ENCODE measurements around the gene COCH. TPM values are rescaled to one million over a fixed set of nuclear protein-coding genes. Genes with fewer than 3 reads are reported as not detected.

COCH gene
- 1 to 10 TPM; 4.0 to 9.6 TPM for total RNA-seq

DNA sequence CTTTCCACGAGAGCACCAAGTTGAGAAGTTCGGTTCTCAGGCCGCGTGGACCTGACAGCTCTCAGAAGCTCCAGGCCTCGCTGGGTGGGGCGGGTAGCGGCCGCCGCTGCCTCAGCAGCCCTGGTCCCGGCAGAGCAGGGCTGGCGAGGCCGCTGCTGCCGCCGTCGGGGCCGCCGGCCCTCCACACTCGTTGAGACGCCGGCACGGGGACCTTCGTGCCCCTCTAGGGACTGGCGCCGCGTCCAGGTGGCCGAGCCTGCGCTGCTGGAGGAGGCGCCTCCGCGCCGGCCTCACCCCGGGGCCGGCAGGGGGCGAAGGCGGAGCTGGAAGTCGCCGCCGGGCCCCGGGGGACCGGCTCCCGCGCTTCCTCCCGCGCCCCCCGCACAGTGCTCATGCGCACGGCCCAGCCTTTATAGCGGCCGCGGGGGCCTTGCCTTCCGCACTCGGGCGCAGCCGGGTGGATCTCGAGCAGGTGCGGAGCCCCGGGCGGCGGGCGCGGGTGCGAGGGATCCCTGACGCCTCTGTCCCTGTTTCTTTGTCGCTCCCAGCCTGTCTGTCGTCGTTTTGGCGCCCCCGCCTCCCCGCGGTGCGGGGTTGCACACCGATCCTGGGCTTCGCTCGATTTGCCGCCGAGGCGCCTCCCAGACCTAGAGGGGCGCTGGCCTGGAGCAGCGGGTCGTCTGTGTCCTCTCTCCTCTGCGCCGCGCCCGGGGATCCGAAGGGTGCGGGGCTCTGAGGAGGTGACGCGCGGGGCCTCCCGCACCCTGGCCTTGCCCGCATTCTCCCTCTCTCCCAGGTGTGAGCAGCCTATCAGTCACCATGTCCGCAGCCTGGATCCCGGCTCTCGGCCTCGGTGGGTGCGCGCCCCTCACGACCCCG is at the start of gene COCH:
Gene COCH (plus strand): TSS at position 440 of the 879 bp plus-strand sequence. CDS start 380 bp downstream, at position 820.
- Histone ChIP-seq H3K4me1 (peaks cover 20% of the 10 kb centered on the region), H3K27me3 (no peaks in the 10 kb centered on the region), H3K4me3 (peak within 1 kb of the TSS; percentile 11 to 79), H3K36me3 (replicated peaks in 1 of 2; ENCODE audit: insufficient read depth in 1 of 2, low read depth in 2 of 2) (no peaks in the 10 kb centered on the region), H3K9me3 (no peaks in the 10 kb centered on the region), H3K27ac (peak within 1 kb of the TSS in 1 of 4 donors; percentile 62)
- TF ChIP-seq POLR2A (IDR thresholded peaks at IDR 0.05) = peak in 2 of 3 donors; percentile 17 to 57
- TF ChIP-seq, protein P1, sequence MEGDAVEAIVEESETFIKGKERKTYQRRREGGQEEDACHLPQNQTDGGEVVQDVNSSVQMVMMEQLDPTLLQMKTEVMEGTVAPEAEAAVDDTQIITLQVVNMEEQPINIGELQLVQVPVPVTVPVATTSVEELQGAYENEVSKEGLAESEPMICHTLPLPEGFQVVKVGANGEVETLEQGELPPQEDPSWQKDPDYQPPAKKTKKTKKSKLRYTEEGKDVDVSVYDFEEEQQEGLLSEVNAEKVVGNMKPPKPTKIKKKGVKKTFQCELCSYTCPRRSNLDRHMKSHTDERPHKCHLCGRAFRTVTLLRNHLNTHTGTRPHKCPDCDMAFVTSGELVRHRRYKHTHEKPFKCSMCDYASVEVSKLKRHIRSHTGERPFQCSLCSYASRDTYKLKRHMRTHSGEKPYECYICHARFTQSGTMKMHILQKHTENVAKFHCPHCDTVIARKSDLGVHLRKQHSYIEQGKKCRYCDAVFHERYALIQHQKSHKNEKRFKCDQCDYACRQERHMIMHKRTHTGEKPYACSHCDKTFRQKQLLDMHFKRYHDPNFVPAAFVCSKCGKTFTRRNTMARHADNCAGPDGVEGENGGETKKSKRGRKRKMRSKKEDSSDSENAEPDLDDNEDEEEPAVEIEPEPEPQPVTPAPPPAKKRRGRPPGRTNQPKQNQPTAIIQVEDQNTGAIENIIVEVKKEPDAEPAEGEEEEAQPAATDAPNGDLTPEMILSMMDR (IDR thresholded peaks at IDR 0.05) = peak in 6 of 7 experiments; percentile 29 to 55 (median 39)
- intact Hi-C loops (cut with DNase I) = no loop called here
- DNase-seq (peak; percentile 47 to 72 (median 49)), ATAC-seq (peak; percentile 79)
- 2 to 43% methylated on average over 9 to 90 of the region's 99 CpGs for WGBS, 2 donors

DNA sequence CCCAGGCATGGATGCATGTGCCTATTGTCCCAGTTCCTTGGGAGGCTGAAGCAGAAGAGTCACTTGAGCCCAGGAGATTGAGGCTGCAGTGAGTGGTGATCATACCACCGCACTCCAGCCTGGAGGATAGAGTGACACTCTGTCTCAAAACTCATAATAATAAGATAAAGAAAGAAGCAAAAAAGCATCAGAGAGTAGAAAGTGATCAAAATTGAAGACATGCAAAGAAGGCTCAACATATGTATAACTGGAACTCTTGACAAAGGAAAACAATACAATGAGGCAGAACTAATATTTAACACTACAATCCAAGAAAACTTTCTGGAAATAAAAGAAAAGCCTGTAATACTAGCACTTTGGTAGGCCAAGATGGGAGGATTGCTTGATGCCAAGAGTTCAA is 48.3 kb upstream of the COCH start:
- WGBS, 2 donors = 88 to 92% methylated on average over 1 of the region's 1 CpG
- DNase-seq = no peak
- no peaks in the 10 kb centered on the region for H3K27me3 ChIP-seq
- TF ChIP-seq, protein P1 (IDR thresholded peaks at IDR 0.05) = no peak
- TF ChIP-seq POLR2A (IDR thresholded peaks at IDR 0.05) = no peak
- peaks cover 15% of the 10 kb centered on the region for H3K4me1 ChIP-seq
- no peaks in the 10 kb centered on the region for H3K36me3 ChIP-seq (replicated peaks in 1 of 2; ENCODE audit: insufficient read depth in 1 of 2, low read depth in 2 of 2)
- intact Hi-C loops (cut with DNase I) = no loop called here
- ATAC-seq = no peak
- H3K4me3 ChIP-seq = no peak overlapping the region
- H3K27ac ChIP-seq = no peak overlapping the region
- peaks cover 0 to 6% (median 0%) of the 10 kb centered on the region in 3 donors for H3K9me3 ChIP-seq

DNA sequence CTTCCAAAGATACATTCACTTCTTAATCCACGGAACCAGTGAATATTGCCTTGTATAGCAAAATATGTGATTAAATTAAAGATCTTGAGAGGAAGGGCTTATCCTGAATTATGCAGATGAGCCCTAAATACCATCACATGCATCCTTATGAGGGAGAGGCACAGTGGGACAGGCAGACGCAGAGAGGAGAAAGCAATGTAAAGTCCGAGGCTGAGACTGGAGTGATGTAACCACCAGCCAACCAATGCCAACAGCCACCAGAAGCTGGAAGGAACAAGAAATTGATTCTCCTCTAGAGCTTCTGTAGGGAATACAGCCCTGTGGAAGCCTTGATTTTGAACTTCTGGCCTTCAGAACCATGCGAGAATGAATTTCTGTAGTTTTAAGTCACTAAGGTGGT is 44.5 kb upstream of the COCH start:
- no peak for DNase-seq
- no peak for TF ChIP-seq POLR2A (IDR thresholded peaks at IDR 0.05)
- TF ChIP-seq, protein P1 (IDR thresholded peaks at IDR 0.05) = no peak
- Histone ChIP-seq H3K27me3 (no peaks in the 10 kb centered on the region), H3K36me3 (replicated peaks in 1 of 2; ENCODE audit: insufficient read depth in 1 of 2, low read depth in 2 of 2) (no peaks in the 10 kb centered on the region), H3K9me3 (peaks cover 0 to 6% (median 0%) of the 10 kb centered on the region in 3 donors), H3K27ac (no peak overlapping the region), H3K4me1 (no peaks in the 10 kb centered on the region), H3K4me3 (no peak overlapping the region)
- ATAC-seq = no peak
- intact Hi-C loops (cut with DNase I) = no loop called here
- 81 to 94% methylated on average over 4 of the region's 4 CpGs for WGBS, 2 donors

DNA sequence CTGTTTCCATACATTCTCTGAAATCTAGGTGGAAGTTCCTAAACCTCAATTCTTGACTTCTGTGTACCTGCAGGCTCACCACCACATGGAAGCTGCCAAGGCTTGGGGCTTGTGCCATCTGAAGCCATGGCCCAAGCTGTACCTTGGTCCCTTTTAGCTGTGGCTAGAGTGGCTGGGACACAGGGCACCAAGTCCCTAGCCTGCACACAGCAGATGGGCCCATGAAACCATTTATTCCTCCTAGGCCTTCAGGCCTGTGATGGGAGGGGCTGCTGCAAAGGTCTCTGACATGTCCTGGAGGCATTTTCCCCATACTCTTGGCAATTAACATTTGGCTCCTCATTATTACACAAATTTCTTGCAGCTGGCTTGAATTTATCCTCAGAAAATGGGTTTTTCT is 40.0 kb upstream of the COCH start:
- intact Hi-C loops (cut with DNase I) = no loop called here
- no peak for ATAC-seq
- TF ChIP-seq POLR2A (IDR thresholded peaks at IDR 0.05) = no peak
- TF ChIP-seq, protein P1 (IDR thresholded peaks at IDR 0.05) = no peak

More for the DNA sequence above, 40.0 kb upstream of the COCH start:
- H3K27ac ChIP-seq = no peak overlapping the region
- H3K4me1 ChIP-seq = no peaks in the 10 kb centered on the region
- H3K4me3 ChIP-seq = no peak overlapping the region
- H3K36me3 ChIP-seq (replicated peaks in 1 of 2; ENCODE audit: insufficient read depth in 1 of 2, low read depth in 2 of 2) = no peaks in the 10 kb centered on the region
- no peak for DNase-seq
- no peaks in the 10 kb centered on the region for H3K27me3 ChIP-seq
- H3K9me3 ChIP-seq = no peaks in the 10 kb centered on the region

Data from body of pancreas (tissue), 4 donors.